SU-DHL-6 (cell line): ENCODE results near the gene CLTC.

ENCODE experiments used
- CTCF ChIP-seq: fragments of 200-600 bp; sonication (generic); IDR thresholded peaks from one replicate; pipeline ENCODE4 v1.5.1; 2017; ENCODE audit warnings: antibody characterized with exemption, mild to moderate bottlenecking, low read length, moderate library complexity; ENCODE audit not compliant: insufficient read depth, poor library complexity, severe bottlenecking
- EZH2phosphoT487 ChIP-seq: fragments of 200-600 bp; sonication (generic), shearing (Covaris generic); conservative IDR thresholded peaks from 2 replicates; pipeline ENCODE4 v1.6.1; 2018; ENCODE audit warnings: mild to moderate bottlenecking, antibody characterized with exemption, low read length, moderate library complexity, mixed read lengths

- TF ChIP-seq CTCF (no peak), EZH2phosphoT487 (no peak)
These were observed 30.9 kb downstream of the CLTC start for GRCh38 chr17:59650642-59651041.
